Measurements from ENCODE around the gene TEF. TPM values are rescaled to one million over a fixed set of nuclear protein-coding genes. Genes with fewer than 3 reads are reported as not detected.

TEF gene
- total and polyA plus RNA-seq, 2 experiments from 2014 or later: 4.0 to 21.1 TPM

DNA sequence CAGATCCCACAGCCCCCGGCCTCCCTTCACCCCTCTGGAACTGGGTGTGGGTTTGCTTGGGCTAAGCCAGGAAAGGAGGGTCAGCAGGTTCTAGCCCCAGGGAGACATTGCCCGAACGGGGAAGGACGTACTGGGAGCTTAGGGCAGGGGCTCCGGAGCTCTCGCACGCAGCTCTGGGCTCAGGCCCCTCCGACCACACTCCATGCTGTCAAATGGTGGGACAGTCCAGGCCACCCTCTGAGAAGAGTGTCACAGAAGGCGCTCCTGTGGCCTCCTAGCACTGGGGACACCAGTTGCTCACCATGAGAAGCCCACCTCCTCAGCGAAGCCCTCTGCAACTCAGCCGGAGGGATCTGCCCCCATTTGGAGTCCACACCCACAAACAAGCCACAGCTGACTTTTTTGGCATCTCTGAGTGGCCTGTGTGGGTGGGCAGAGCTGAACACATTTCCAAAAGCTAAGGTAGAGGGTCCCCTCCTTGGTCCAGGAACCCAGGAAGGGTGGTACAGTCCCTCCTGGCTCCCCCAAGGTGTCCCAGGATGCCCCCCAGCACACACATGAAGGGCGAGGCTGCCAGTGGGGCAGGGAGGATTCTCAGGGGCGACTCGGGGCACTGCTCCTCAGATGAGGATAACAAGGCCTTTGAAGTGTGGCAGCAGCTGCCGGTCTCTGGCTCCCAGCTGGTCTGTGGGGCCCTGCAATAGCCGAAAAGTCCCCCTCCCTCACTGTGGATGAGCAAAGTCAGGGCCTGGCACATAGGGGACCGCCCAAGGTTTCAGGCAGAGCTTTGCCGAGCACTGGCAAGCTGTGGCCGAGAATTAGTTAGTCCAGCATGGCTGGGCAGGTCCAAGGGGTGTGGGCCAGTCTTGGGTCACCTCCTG is 13.0 kb upstream of the TEF start:
- TF ChIP-seq, protein P1, sequence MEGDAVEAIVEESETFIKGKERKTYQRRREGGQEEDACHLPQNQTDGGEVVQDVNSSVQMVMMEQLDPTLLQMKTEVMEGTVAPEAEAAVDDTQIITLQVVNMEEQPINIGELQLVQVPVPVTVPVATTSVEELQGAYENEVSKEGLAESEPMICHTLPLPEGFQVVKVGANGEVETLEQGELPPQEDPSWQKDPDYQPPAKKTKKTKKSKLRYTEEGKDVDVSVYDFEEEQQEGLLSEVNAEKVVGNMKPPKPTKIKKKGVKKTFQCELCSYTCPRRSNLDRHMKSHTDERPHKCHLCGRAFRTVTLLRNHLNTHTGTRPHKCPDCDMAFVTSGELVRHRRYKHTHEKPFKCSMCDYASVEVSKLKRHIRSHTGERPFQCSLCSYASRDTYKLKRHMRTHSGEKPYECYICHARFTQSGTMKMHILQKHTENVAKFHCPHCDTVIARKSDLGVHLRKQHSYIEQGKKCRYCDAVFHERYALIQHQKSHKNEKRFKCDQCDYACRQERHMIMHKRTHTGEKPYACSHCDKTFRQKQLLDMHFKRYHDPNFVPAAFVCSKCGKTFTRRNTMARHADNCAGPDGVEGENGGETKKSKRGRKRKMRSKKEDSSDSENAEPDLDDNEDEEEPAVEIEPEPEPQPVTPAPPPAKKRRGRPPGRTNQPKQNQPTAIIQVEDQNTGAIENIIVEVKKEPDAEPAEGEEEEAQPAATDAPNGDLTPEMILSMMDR (IDR thresholded peaks at IDR 0.05; ENCODE audit: low read depth, low read length): no peak
- H3K4me3 ChIP-seq: no peak overlapping the region
- no peak for DNase-seq (ENCODE audit: low read depth in 1 of 2, low spot score in 1 of 2)
- no peaks in the 10 kb centered on the region for H3K9me3 ChIP-seq (ENCODE audit: low read depth)
- no peaks in the 10 kb centered on the region for H3K27me3 ChIP-seq
- no peaks in the 10 kb centered on the region for H3K36me3 ChIP-seq
- H3K4me1 ChIP-seq (ENCODE audit: low read depth): peaks cover 9% of the 10 kb centered on the region
- no peak overlapping the region for H3K27ac ChIP-seq

DNA sequence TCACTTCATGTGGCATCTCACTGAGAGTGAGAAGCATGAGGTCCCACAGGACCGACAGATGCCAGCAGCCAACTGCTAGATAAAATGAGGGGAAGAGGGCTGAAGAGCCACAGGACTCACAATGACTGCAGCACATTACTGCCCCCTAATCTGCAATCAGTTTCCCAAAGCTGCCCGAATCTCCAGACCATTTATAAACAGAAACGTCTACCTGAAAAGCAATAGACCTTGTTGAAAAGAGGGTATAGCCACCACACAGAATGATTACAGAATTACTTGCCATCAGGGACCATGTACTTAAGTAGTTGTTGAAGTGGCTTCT is 12.4 kb upstream of the TEF start:
- Histone ChIP-seq H3K27ac (no peak overlapping the region), H3K27me3 (no peaks in the 10 kb centered on the region), H3K9me3 (ENCODE audit: low read depth) (no peaks in the 10 kb centered on the region), H3K4me1 (ENCODE audit: low read depth) (peaks cover 9% of the 10 kb centered on the region), H3K36me3 (no peaks in the 10 kb centered on the region), H3K4me3 (no peak overlapping the region)
- TF ChIP-seq, protein P1 (IDR thresholded peaks at IDR 0.05; ENCODE audit: low read depth, low read length): no peak
- DNase-seq (ENCODE audit: low read depth in 1 of 2, low spot score in 1 of 2): no peak

GRCh38 chr22:41369837-41370236 is 11.9 kb upstream of the TEF start:
- H3K27me3 ChIP-seq: no peaks in the 10 kb centered on the region
- no peak overlapping the region for H3K4me3 ChIP-seq
- no peaks in the 10 kb centered on the region for H3K9me3 ChIP-seq (ENCODE audit: low read depth)
- peaks cover 9% of the 10 kb centered on the region for H3K4me1 ChIP-seq (ENCODE audit: low read depth)
- no peak overlapping the region for H3K27ac ChIP-seq
- no peak for DNase-seq (ENCODE audit: low read depth in 1 of 2, low spot score in 1 of 2)
- H3K36me3 ChIP-seq: no peaks in the 10 kb centered on the region
- TF ChIP-seq, protein P1 (IDR thresholded peaks at IDR 0.05; ENCODE audit: low read depth, low read length): no peak

- Histone ChIP-seq H3K4me3 (no peak overlapping the region), H3K27ac (no peak overlapping the region), H3K4me1 (ENCODE audit: low read depth) (peaks cover 9% of the 10 kb centered on the region), H3K36me3 (no peaks in the 10 kb centered on the region), H3K9me3 (ENCODE audit: low read depth) (no peaks in the 10 kb centered on the region), H3K27me3 (no peaks in the 10 kb centered on the region)
- TF ChIP-seq, protein P1 (IDR thresholded peaks at IDR 0.05; ENCODE audit: low read depth, low read length): no peak
- no peak for DNase-seq (ENCODE audit: low read depth in 1 of 2, low spot score in 1 of 2)
Observed at GRCh38 chr22:41377846-41378245, 3.9 kb upstream of the TEF start.

GRCh38 chr22:41380993-41381328 is 781 bp upstream of the TEF start:
- Histone ChIP-seq H3K9me3 (ENCODE audit: low read depth) (no peaks in the 10 kb centered on the region), H3K27me3 (no peaks in the 10 kb centered on the region), H3K27ac (peak overlapping the region; percentile 99), H3K36me3 (no peaks in the 10 kb centered on the region), H3K4me3 (peak overlapping the region; percentile 57), H3K4me1 (ENCODE audit: low read depth) (peaks cover 13% of the 10 kb centered on the region)
- TF ChIP-seq, protein P1 (IDR thresholded peaks at IDR 0.05; ENCODE audit: low read depth, low read length): no peak
- peak; percentile 88 to 96 for DNase-seq (ENCODE audit: low read depth in 1 of 2, low spot score in 1 of 2)

Data from cardiac muscle cell (in vitro differentiated cells and primary cell).